HG03039 (cell line): ENCODE measurements around the gene CD46.

Experiments used
- ATAC-seq: cut with Tn5 transposase; IDR thresholded peaks from one replicate; pipeline ENCODE4 v1.9.1; 2021; ENCODE audit warnings: mild to moderate bottlenecking, moderate library complexity; ENCODE audit not compliant: unreplicated experiment

Gene CD46

DNA sequence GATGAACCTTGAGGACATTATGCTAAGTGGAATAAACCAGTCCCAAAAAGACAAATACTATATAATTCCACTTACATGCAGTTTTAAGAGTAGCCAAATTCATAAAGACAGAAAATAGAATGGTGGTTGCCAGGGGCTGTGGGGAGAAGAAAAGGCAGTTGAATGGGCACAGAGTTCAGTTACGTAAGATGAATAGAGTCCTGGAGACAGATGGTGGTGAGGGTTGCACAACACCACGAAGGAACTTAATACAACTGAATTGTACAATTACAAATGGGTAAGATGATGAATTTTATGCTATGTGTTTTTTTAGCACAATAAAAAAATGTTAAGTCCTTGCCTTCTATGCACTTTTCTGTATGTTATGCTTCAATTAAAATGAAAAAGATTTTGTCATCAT is 92.5 kb downstream of the CD46 start:
- no peak for ATAC-seq
